ENCODE results near the gene HCN3.

Gene HCN3

GRCh38 chr1:155320252-155320651, 43.0 kb downstream of the HCN3 start:
- H3K9me3 ChIP-seq (ENCODE audit: low read length), result no peaks in the 10 kb centered on the region
- H3K4me3 ChIP-seq (ENCODE audit: low read length), result no peak overlapping the region
- peaks cover 49% of the 10 kb centered on the region for H3K36me3 ChIP-seq (ENCODE audit: insufficient read depth, low read length)
- H3K27me3 ChIP-seq (ENCODE audit: insufficient read depth, low read length), result no peaks in the 10 kb centered on the region
- H2AFZ ChIP-seq (ENCODE audit: low read depth, low read length), result no peak overlapping the region
- H3K4me1 ChIP-seq (ENCODE audit: insufficient read depth, low read length), result peaks cover 23% of the 10 kb centered on the region

- H3K27me3 ChIP-seq (ENCODE audit: insufficient read depth, low read length), result no peaks in the 10 kb centered on the region
- H2AFZ ChIP-seq (ENCODE audit: low read depth, low read length), result no peak within 1 kb of the TSS
- no peak within 1 kb of the TSS for H3K4me3 ChIP-seq (ENCODE audit: low read length)
- H3K36me3 ChIP-seq (ENCODE audit: insufficient read depth, low read length), result peaks cover 49% of the 10 kb centered on the region
- H3K9me3 ChIP-seq (ENCODE audit: low read length), result no peaks in the 10 kb centered on the region
- peaks cover 26% of the 10 kb centered on the region for H3K4me1 ChIP-seq (ENCODE audit: insufficient read depth, low read length)
These were observed 43.7 kb downstream of the HCN3 start, which contains the start of gene RUSC1 for GRCh38 chr1:155320661-155321617. Gene RUSC1 (plus strand): TSS chr1:155320894. CDS start chr1:155321774, 880 bp downstream.

- H3K4me1 ChIP-seq (ENCODE audit: insufficient read depth, low read length), result peaks cover 26% of the 10 kb centered on the region
- peak overlapping the region; percentile 72 for H3K4me3 ChIP-seq (ENCODE audit: low read length)
- peaks cover 47% of the 10 kb centered on the region for H3K36me3 ChIP-seq (ENCODE audit: insufficient read depth, low read length)
- no peak overlapping the region for H2AFZ ChIP-seq (ENCODE audit: low read depth, low read length)
- H3K27me3 ChIP-seq (ENCODE audit: insufficient read depth, low read length), result no peaks in the 10 kb centered on the region
- H3K9me3 ChIP-seq (ENCODE audit: low read length), result no peaks in the 10 kb centered on the region
These were observed 44.6 kb downstream of the HCN3 start for GRCh38 chr1:155321639-155322503.

- Histone ChIP-seq H2AFZ (ENCODE audit: low read depth, low read length) (no peak overlapping the region), H3K9me3 (ENCODE audit: low read length) (no peaks in the 10 kb centered on the region), H3K4me3 (ENCODE audit: low read length) (peak overlapping the region; percentile 72), H3K36me3 (ENCODE audit: insufficient read depth, low read length) (peaks cover 46% of the 10 kb centered on the region), H3K4me1 (ENCODE audit: insufficient read depth, low read length) (peaks cover 26% of the 10 kb centered on the region), H3K27me3 (ENCODE audit: insufficient read depth, low read length) (no peaks in the 10 kb centered on the region)
These were observed 45.3 kb downstream of the HCN3 start for GRCh38 chr1:155322571-155322952.

- Histone ChIP-seq H3K9me3 (ENCODE audit: low read length) (no peaks in the 10 kb centered on the region), H3K36me3 (ENCODE audit: insufficient read depth, low read length) (peaks cover 46% of the 10 kb centered on the region), H2AFZ (ENCODE audit: low read depth, low read length) (no peak overlapping the region), H3K4me3 (ENCODE audit: low read length) (peak overlapping the region; percentile 72), H3K4me1 (ENCODE audit: insufficient read depth, low read length) (peaks cover 26% of the 10 kb centered on the region), H3K27me3 (ENCODE audit: insufficient read depth, low read length) (no peaks in the 10 kb centered on the region)
These were observed 45.9 kb downstream of the HCN3 start for GRCh38 chr1:155322953-155323728.

GRCh38 chr1:155323729-155324036, 46.4 kb downstream of the HCN3 start:
- Histone ChIP-seq H2AFZ (ENCODE audit: low read depth, low read length) (peak overlapping the region; percentile 53), H3K4me1 (ENCODE audit: insufficient read depth, low read length) (peaks cover 26% of the 10 kb centered on the region), H3K27me3 (ENCODE audit: insufficient read depth, low read length) (no peaks in the 10 kb centered on the region), H3K36me3 (ENCODE audit: insufficient read depth, low read length) (peaks cover 42% of the 10 kb centered on the region), H3K9me3 (ENCODE audit: low read length) (no peaks in the 10 kb centered on the region), H3K4me3 (ENCODE audit: low read length) (peak overlapping the region; percentile 72)

GRCh38 chr1:155324037-155324716, 46.9 kb downstream of the HCN3 start:
- Histone ChIP-seq H2AFZ (ENCODE audit: low read depth, low read length) (peak overlapping the region; percentile 53), H3K4me1 (ENCODE audit: insufficient read depth, low read length) (peaks cover 26% of the 10 kb centered on the region), H3K9me3 (ENCODE audit: low read length) (no peaks in the 10 kb centered on the region), H3K36me3 (ENCODE audit: insufficient read depth, low read length) (peaks cover 37% of the 10 kb centered on the region), H3K27me3 (ENCODE audit: insufficient read depth, low read length) (no peaks in the 10 kb centered on the region), H3K4me3 (ENCODE audit: low read length) (peak overlapping the region; percentile 72)

- Histone ChIP-seq H2AFZ (ENCODE audit: low read depth, low read length) (peak overlapping the region; percentile 53), H3K9me3 (ENCODE audit: low read length) (no peaks in the 10 kb centered on the region), H3K4me1 (ENCODE audit: insufficient read depth, low read length) (peaks cover 26% of the 10 kb centered on the region), H3K27me3 (ENCODE audit: insufficient read depth, low read length) (no peaks in the 10 kb centered on the region), H3K36me3 (ENCODE audit: insufficient read depth, low read length) (peaks cover 32% of the 10 kb centered on the region), H3K4me3 (ENCODE audit: low read length) (peak overlapping the region; percentile 72)
These were observed 47.7 kb downstream of the HCN3 start for GRCh38 chr1:155324717-155325602.

GRCh38 chr1:155325603-155325893, 48.3 kb downstream of the HCN3 start:
- peaks cover 26% of the 10 kb centered on the region for H3K4me1 ChIP-seq (ENCODE audit: insufficient read depth, low read length)
- no peaks in the 10 kb centered on the region for H3K27me3 ChIP-seq (ENCODE audit: insufficient read depth, low read length)
- no peak overlapping the region for H2AFZ ChIP-seq (ENCODE audit: low read depth, low read length)
- H3K9me3 ChIP-seq (ENCODE audit: low read length), result no peaks in the 10 kb centered on the region
- peak overlapping the region; percentile 72 for H3K4me3 ChIP-seq (ENCODE audit: low read length)
- H3K36me3 ChIP-seq (ENCODE audit: insufficient read depth, low read length), result peaks cover 32% of the 10 kb centered on the region

- H3K4me3 ChIP-seq (ENCODE audit: low read length), result no peak overlapping the region
- H3K9me3 ChIP-seq (ENCODE audit: low read length), result no peaks in the 10 kb centered on the region
- H2AFZ ChIP-seq (ENCODE audit: low read depth, low read length), result no peak overlapping the region
- H3K36me3 ChIP-seq (ENCODE audit: insufficient read depth, low read length), result peaks cover 32% of the 10 kb centered on the region
- H3K27me3 ChIP-seq (ENCODE audit: insufficient read depth, low read length), result no peaks in the 10 kb centered on the region
- H3K4me1 ChIP-seq (ENCODE audit: insufficient read depth, low read length), result peaks cover 22% of the 10 kb centered on the region
These were observed 48.8 kb downstream of the HCN3 start for GRCh38 chr1:155326020-155326526.

GRCh38 chr1:155326631-155327037, 49.4 kb downstream of the HCN3 start:
- Histone ChIP-seq H3K9me3 (ENCODE audit: low read length) (no peaks in the 10 kb centered on the region), H3K27me3 (ENCODE audit: insufficient read depth, low read length) (no peaks in the 10 kb centered on the region), H3K4me3 (ENCODE audit: low read length) (no peak overlapping the region), H2AFZ (ENCODE audit: low read depth, low read length) (no peak overlapping the region), H3K36me3 (ENCODE audit: insufficient read depth, low read length) (peaks cover 33% of the 10 kb centered on the region), H3K4me1 (ENCODE audit: insufficient read depth, low read length) (peaks cover 16% of the 10 kb centered on the region)
